ENCODE data around the gene SLC16A8. TPM values are rescaled to one million over a fixed set of nuclear protein-coding genes. Genes with fewer than 3 reads are reported as not detected.
"Not testable (repeated sequence)": the region's sequence is repeated elsewhere in the genome, so short reads cannot be mapped to it uniquely, and the experiment has no call there.

The SLC16A8 gene
- total RNA-seq, 1 experiment from 2014 or later = not detected

- no peak for DNase-seq (ENCODE audit: low read depth)
Measured at GRCh38 chr22:38088629-38089473, 4.9 kb upstream of the SLC16A8 start.

- no peak for DNase-seq (ENCODE audit: low read depth)
Measured at GRCh38 chr22:38087855-38088254, 3.9 kb upstream of the SLC16A8 start.

- DNase-seq (ENCODE audit: low read depth) = no peak
Measured at GRCh38 chr22:38086942-38087341, 3.0 kb upstream of the SLC16A8 start.

GRCh38 chr22:38086001-38086845, 2.2 kb upstream of the SLC16A8 start:
- DNase-seq (ENCODE audit: low read depth) = no peak

GRCh38 chr22:38085501-38085900, 1.5 kb upstream of the SLC16A8 start:
- DNase-seq (ENCODE audit: low read depth) = no peak

- no peak for DNase-seq (ENCODE audit: low read depth)
Measured at GRCh38 chr22:38085056-38085455, 1.1 kb upstream of the SLC16A8 start.

GRCh38 chr22:38082986-38083710, 836 bp downstream of the SLC16A8 start:
- DNase-seq (ENCODE audit: low read depth) = no peak

- DNase-seq (ENCODE audit: low read depth) = no peak
Measured at GRCh38 chr22:38081941-38082828, 1.8 kb downstream of the SLC16A8 start.

- DNase-seq (ENCODE audit: low read depth) = no peak
Measured at GRCh38 chr22:38081636-38081940, 2.4 kb downstream of the SLC16A8 start.

- DNase-seq (ENCODE audit: low read depth) = no peak
Measured at GRCh38 chr22:38080850-38081635, 2.9 kb downstream of the SLC16A8 start.

- DNase-seq (ENCODE audit: low read depth) = no peak
Measured at GRCh38 chr22:38080474-38080849, 3.5 kb downstream of the SLC16A8 start.

GRCh38 chr22:38079804-38080203, 4.2 kb downstream of the SLC16A8 start:
- DNase-seq (ENCODE audit: low read depth) = no peak

GRCh38 chr22:38079208-38079607, 4.8 kb downstream of the SLC16A8 start:
- not testable (repeated sequence) for DNase-seq (ENCODE audit: low read depth)

GRCh38 chr22:38078046-38078840, 5.7 kb downstream of the SLC16A8 start:
- no peak for DNase-seq (ENCODE audit: low read depth)

GRCh38 chr22:38077595-38077994, 6.4 kb downstream of the SLC16A8 start:
- DNase-seq (ENCODE audit: low read depth) = no peak

GRCh38 chr22:38077096-38077495, 6.9 kb downstream of the SLC16A8 start:
- no peak for DNase-seq (ENCODE audit: low read depth)

GRCh38 chr22:38075961-38076360, 8.0 kb downstream of the SLC16A8 start:
- no peak for DNase-seq (ENCODE audit: low read depth)

- DNase-seq (ENCODE audit: low read depth) = no peak
Measured at GRCh38 chr22:38075105-38075825, 8.7 kb downstream of the SLC16A8 start.
